Hematopoietic multipotent progenitor cell (in vitro differentiated cells): ENCODE measurements around the gene DERL2. TPM values are rescaled to one million over a fixed set of nuclear protein-coding genes. Genes with fewer than 3 reads are reported as not detected.
"Not testable (repeated sequence)": the region's sequence is repeated elsewhere in the genome, so short reads cannot be mapped to it uniquely, and the experiment has no call there.

Source experiments
- DNase-seq, 3 donors: peaks; one replicate each; pipeline ENCODE4 v3.0.0-alpha.2; 2011 to 2015; ENCODE audit warnings: low read depth in 2 of 3, low spot score in 2 of 3
- total RNA-seq: library from RNA; depleted of rRNA; stranded (reverse); fragments of >200 nt; gene quantifications from one replicate; pipeline ENCODE4 v1.2.3, GENCODE V29; 2012

Gene DERL2
- total RNA-seq, 1 donor: 22.1 TPM

GRCh38 chr17:5439446-5439764 lies 46.6 kb downstream of the DERL2 start:
- no peak for DNase-seq

GRCh38 chr17:5438716-5439445 lies 47.1 kb downstream of the DERL2 start, which contains the start of gene C1QBP:
TSS of gene C1QBP (minus strand) at chr17:5439155. CDS start at chr17:5439073, 82 bp downstream.
- peak; percentile 93 to 98 (median 96) for DNase-seq

DNA sequence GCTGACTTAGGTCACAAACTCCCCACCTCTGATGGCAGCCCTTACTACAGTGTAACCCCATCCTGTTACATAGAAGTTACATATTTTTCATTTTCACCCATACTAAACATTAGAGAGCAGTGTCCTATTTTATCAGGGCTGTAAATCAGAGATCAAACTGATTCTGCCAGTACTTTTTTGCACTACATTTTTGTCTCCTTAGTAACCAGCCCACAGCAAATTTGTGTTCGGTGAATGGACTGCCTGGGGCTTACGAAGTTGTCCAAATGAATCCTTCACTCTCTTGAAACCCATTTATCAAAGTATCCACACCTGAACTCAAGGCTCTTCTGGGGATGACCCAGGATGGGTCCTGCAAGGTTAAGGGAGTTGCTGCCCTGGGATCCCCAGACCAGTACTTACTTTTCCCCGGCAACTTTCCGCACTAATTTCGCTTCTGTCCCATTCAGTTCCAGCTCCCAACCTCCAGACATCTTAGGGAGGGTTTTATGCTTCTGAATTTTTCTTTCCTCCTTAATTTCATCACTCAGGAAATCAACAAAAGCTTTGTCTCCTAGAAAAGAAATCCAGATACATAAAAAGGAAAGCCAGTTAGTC lies 48.2 kb downstream of the DERL2 start:
- no peak for DNase-seq

DNA sequence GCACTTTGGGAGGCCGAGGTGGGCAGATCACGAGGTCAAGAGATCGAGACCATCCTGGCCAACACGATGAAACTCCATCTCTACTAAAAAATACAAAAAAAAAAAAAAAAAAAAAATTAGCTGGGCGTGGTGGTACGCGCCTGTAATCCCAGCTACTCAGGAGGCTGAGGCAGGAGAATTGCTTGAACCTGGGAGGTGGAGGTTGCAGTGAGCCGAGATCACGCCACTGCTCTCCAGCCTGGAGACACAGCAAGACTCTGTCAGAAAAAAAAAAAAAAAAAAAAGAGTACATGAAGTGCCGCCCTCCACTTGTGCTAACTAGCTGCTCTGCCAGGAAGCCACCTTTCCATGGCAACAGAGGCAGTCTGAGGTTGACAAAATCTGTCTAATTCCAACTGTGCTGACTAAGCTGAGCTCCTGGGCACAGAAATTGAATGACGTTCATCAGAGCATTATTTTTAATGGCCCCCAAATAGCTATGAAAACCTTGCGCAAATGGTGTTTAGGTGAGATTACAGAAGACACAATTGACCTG lies 50.1 kb downstream of the DERL2 start:
- peak in 1 of 3 donors; percentile 58 for DNase-seq

DNA sequence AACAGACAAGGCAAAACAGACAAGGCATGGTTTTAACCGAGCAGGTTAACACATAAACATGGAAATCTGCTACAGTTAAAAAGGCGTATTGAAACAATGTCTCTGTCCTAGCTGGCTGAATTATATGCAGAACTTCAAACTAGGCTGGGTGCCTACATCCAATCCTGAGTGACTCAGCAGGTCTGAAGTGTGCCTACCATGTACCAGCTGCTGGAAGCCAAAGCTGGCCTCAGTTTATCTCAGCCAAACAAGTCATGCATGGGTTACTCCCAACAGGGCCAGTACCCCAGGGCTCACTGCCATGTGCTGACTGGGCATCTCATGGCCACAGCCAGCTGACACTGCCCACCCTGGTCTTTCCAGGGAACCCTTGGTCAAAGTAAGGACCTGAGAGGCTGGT lies 51.0 kb downstream of the DERL2 start:
- DNase-seq: no peak

GRCh38 chr17:5431949-5432556 lies 53.9 kb downstream of the DERL2 start:
- no peak for DNase-seq

- DNase-seq: not testable (repeated sequence)
Observed at GRCh38 chr17:5431234-5431633, 54.7 kb downstream of the DERL2 start.

DNA sequence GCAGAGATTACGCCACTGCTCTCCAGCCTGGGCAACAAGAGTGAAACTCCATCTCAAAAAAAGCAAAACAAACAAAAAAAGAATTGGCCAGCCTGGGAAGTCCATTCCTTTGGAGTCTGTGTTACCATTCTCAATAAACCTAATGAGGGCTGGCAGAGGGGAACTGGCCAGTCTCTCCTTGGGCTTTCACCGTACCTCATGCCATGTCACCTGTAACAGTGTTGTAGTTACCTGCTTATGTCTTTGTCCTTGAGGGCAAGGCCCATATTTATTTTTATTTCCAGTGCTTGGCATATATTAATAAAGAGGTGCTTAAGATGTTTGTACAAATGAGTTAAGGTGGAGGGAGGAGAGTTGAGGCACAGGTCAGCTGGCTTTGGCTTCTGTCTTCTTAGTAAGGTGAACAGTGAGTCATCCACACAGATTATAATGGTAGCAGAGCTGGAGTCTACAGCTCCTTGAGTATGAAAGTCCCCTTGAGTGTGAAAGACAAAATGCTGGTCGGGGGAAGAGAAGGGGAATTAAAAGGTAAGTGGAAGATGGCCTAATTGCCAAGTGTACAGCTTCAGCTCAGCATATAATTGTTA lies 55.5 kb downstream of the DERL2 start:
- DNase-seq: no peak

- DNase-seq: no peak
Observed at GRCh38 chr17:5429191-5429887, 56.6 kb downstream of the DERL2 start.

GRCh38 chr17:5425826-5426225 lies 60.2 kb downstream of the DERL2 start:
- DNase-seq: no peak

DNA sequence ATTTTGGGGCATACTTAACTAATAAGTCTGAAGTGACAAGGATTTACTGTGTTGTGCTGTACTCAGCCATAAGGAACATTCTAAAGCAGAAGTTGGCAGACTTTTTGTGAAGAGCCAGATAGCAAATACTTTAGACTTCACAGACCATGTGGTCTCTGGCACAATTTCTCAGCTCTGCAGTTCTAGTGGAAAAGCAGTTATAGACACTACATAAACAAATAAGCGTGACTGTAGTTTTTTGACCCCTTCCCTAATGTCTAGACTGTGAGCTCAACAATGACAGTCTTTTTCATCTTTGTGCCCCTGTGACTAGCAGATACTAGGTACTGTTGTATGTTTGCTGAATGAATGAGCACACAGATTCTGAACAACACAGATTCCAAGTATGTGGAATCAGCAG lies 61.1 kb downstream of the DERL2 start:
- no peak for DNase-seq

- DNase-seq: no peak
Observed at GRCh38 chr17:5422505-5422904, 63.5 kb downstream of the DERL2 start.

Other genes with a start within 250 kb of the DERL2 start
- 11.0 TPM for gene RABEP1, start 203.9 kb downstream of the DERL2 start, total RNA-seq
- 61.7 TPM for gene NUP88, start 66.5 kb downstream of the DERL2 start, total RNA-seq
- 27.2 TPM for gene RPAIN, start 66.0 kb downstream of the DERL2 start, total RNA-seq
- gene C1QBP, start 47.0 kb downstream of the DERL2 start, total RNA-seq: 113 TPM
- 16.2 TPM for gene DHX33, start 17.2 kb downstream of the DERL2 start, total RNA-seq
- gene MIS12, start 388 bp upstream of the DERL2 start, total RNA-seq: 8.1 TPM
- 28.8 TPM for gene NLRP1, start 98.3 kb upstream of the DERL2 start, total RNA-seq